ENCODE measurements around the gene EDA. TPM values are rescaled to one million over a fixed set of nuclear protein-coding genes. Genes with fewer than 3 reads are reported as not detected.

The EDA gene
- total and polyA plus RNA-seq, 2 donors (not counting 1 experiment from before 2014, with no cell fraction given), result 0.04 to 1.2 TPM

- ChIA-PET POLR2A (no interaction called here), CTCF (interaction anchor here (0.9 kb wide), 1 partner anchor 8 kb away, joined by 3 read pairs; no protein-coding TSS in a partner anchor)
- Histone ChIP-seq H3K27me3 (replicated peaks in 1 of 4; ENCODE audit: control extremely low read depth in 1 of 4, control insufficient read depth in 3 of 4, insufficient read depth in 4 of 4, low read length in 3 of 4) (no peaks in the 10 kb centered on the region), H2AFZ (ENCODE audit: insufficient read depth, low read depth, low read length, poor library complexity, severe bottlenecking) (no peak overlapping the region), H3K4me3 (ENCODE audit: control extremely low read depth in 1 of 5, extremely low read depth in 1 of 5, insufficient read depth in 1 of 5, low read depth in 2 of 5, low read length in 4 of 5) (no peak overlapping the region), H3K9ac (ENCODE audit: low read length) (no peak overlapping the region), H3K27ac (ENCODE audit: low read length in 2 of 2) (no peak overlapping the region), H3K4me2 (replicated peaks; ENCODE audit: low read depth, low read length, poor library complexity, severe bottlenecking) (no peak overlapping the region), H4K20me1 (ENCODE audit: control insufficient read depth, insufficient read depth, low read length, poor library complexity, severe bottlenecking) (no peaks in the 10 kb centered on the region), H3K79me2 (ENCODE audit: control insufficient read depth, insufficient read depth, low read length) (no peaks in the 10 kb centered on the region), H3K4me1 (ENCODE audit: control insufficient read depth in 2 of 2, insufficient read depth in 2 of 2, low read length in 2 of 2) (no peaks in the 10 kb centered on the region), H3K36me3 (replicated peaks in 1 of 2; ENCODE audit: control extremely low read depth in 1 of 2, control insufficient read depth in 1 of 2, extremely low read depth in 1 of 2, insufficient read depth in 2 of 2, low read length in 1 of 2) (no peaks in the 10 kb centered on the region), H3K9me3 (ENCODE audit: control extremely low read depth in 1 of 3, control insufficient read depth in 2 of 3, insufficient read depth in 1 of 3, low read length in 2 of 3) (no peaks in the 10 kb centered on the region)
- Mint-ChIP-seq H3K27ac (no peak overlapping the region), H3K4me1 (no peaks in the 10 kb centered on the region), H3K9me3 (ENCODE audit: insufficient read depth) (no peaks in the 10 kb centered on the region), H3K27me3 (peaks cover 3% of the 10 kb centered on the region), H3K4me3 (no peak overlapping the region)
- DNase-seq, result no peak
- no peak for TF ChIP-seq EZH2 (IDR thresholded peaks at IDR 0.05; ENCODE audit: borderline replicate concordance, insufficient read depth, low read depth, low read length, poor library complexity, severe bottlenecking)
- TF ChIP-seq, protein P1, sequence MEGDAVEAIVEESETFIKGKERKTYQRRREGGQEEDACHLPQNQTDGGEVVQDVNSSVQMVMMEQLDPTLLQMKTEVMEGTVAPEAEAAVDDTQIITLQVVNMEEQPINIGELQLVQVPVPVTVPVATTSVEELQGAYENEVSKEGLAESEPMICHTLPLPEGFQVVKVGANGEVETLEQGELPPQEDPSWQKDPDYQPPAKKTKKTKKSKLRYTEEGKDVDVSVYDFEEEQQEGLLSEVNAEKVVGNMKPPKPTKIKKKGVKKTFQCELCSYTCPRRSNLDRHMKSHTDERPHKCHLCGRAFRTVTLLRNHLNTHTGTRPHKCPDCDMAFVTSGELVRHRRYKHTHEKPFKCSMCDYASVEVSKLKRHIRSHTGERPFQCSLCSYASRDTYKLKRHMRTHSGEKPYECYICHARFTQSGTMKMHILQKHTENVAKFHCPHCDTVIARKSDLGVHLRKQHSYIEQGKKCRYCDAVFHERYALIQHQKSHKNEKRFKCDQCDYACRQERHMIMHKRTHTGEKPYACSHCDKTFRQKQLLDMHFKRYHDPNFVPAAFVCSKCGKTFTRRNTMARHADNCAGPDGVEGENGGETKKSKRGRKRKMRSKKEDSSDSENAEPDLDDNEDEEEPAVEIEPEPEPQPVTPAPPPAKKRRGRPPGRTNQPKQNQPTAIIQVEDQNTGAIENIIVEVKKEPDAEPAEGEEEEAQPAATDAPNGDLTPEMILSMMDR (IDR thresholded peaks at IDR 0.05), result no peak
- ATAC-seq (ENCODE audit: low read depth), result no peak
- WGBS (ENCODE audit: insufficient coverage), result 40% methylated on average over 1 of the region's 4 CpGs
- intact Hi-C loops (cut with micrococcal nuclease), result loop anchor here (5.0 kb wide), 1 partner anchor 497 kb away; no protein-coding TSS in a partner anchor
Measured at GRCh38 chrX:70034646-70035045, 418.7 kb downstream of the EDA start.

- no peaks in the 10 kb centered on the region for H3K79me2 ChIP-seq (ENCODE audit: control insufficient read depth, insufficient read depth, low read length)
- H3K4me1 Mint-ChIP-seq, result no peaks in the 10 kb centered on the region
- H3K27ac ChIP-seq (ENCODE audit: low read length in 2 of 2), result no peak overlapping the region
- no peaks in the 10 kb centered on the region for H3K9me3 ChIP-seq (ENCODE audit: control extremely low read depth in 1 of 3, control insufficient read depth in 2 of 3, insufficient read depth in 1 of 3, low read length in 2 of 3)
- no peaks in the 10 kb centered on the region for H3K4me1 ChIP-seq (ENCODE audit: control insufficient read depth in 2 of 2, insufficient read depth in 2 of 2, low read length in 2 of 2)
- H2AFZ ChIP-seq (ENCODE audit: insufficient read depth, low read depth, low read length, poor library complexity, severe bottlenecking), result no peak overlapping the region
- intact Hi-C loops (cut with micrococcal nuclease), result no loop called here
- H3K9me3 Mint-ChIP-seq (ENCODE audit: insufficient read depth), result no peaks in the 10 kb centered on the region
- no peak for DNase-seq
- H3K27me3 Mint-ChIP-seq, result no peaks in the 10 kb centered on the region
- no peak overlapping the region for H3K4me2 ChIP-seq (replicated peaks; ENCODE audit: low read depth, low read length, poor library complexity, severe bottlenecking)
- no peak overlapping the region for H3K4me3 Mint-ChIP-seq
- TF ChIP-seq EZH2 (IDR thresholded peaks at IDR 0.05; ENCODE audit: borderline replicate concordance, insufficient read depth, low read depth, low read length, poor library complexity, severe bottlenecking), result no peak
- TF ChIP-seq, protein P1 (IDR thresholded peaks at IDR 0.05), result no peak
- H3K27ac Mint-ChIP-seq, result no peak overlapping the region
- H3K27me3 ChIP-seq (replicated peaks in 1 of 4; ENCODE audit: control extremely low read depth in 1 of 4, control insufficient read depth in 3 of 4, insufficient read depth in 4 of 4, low read length in 3 of 4), result no peaks in the 10 kb centered on the region
- WGBS (ENCODE audit: insufficient coverage), result no CpG with 5 or more reads among the region's 2 CpGs
- no peak overlapping the region for H3K4me3 ChIP-seq (ENCODE audit: control extremely low read depth in 1 of 5, extremely low read depth in 1 of 5, insufficient read depth in 1 of 5, low read depth in 2 of 5, low read length in 4 of 5)
- H3K9ac ChIP-seq (ENCODE audit: low read length), result no peak overlapping the region
- CTCF ChIA-PET, result no interaction called here
- H4K20me1 ChIP-seq (ENCODE audit: control insufficient read depth, insufficient read depth, low read length, poor library complexity, severe bottlenecking), result no peaks in the 10 kb centered on the region
- H3K36me3 ChIP-seq (replicated peaks in 1 of 2; ENCODE audit: control extremely low read depth in 1 of 2, control insufficient read depth in 1 of 2, extremely low read depth in 1 of 2, insufficient read depth in 2 of 2, low read length in 1 of 2), result no peaks in the 10 kb centered on the region
- no peak for ATAC-seq (ENCODE audit: low read depth)
- POLR2A ChIA-PET, result no interaction called here
Measured at GRCh38 chrX:70038515-70038914, 422.6 kb downstream of the EDA start.
